BLaER1 treated with 17β-estradiol and CSF1 and Interleukin-3, amounts not matched to agents 10 nM and 100 nM (cell line): ENCODE data around the gene FLCN.
A peak's percentile ranks its signal among the peaks of the same experiment; 100 is the strongest.

Source experiments
- H3K27ac ChIP-seq, 11 experiments: shearing (Covaris generic); formaldehyde crosslinking; 2 replicates each; pipeline ENCODE4 v1.8.1; 2022
- H3K27me3 ChIP-seq, 11 experiments: shearing (Covaris generic); formaldehyde crosslinking; 2 replicates each; pipeline ENCODE4 v1.8.1; 2022
- H3K36me3 ChIP-seq, 11 experiments: shearing (Covaris generic); formaldehyde crosslinking; 2 replicates each; pipeline ENCODE4 v1.8.1; 2022
- H3K4me1 ChIP-seq, 10 experiments: shearing (Covaris generic); formaldehyde crosslinking; 2 replicates each; pipeline ENCODE4 v1.8.1; 2022
- H3K4me2 ChIP-seq, 11 experiments: shearing (Covaris generic); formaldehyde crosslinking; 2 replicates each; pipeline ENCODE4 v1.8.1; 2022
- H3K4me3 ChIP-seq, 10 experiments: shearing (Covaris generic); formaldehyde crosslinking; 2 replicates each; pipeline ENCODE4 v1.8.1; 2022
- H3K9ac ChIP-seq, 11 experiments: shearing (Covaris generic); formaldehyde crosslinking; 2 replicates each; pipeline ENCODE4 v1.8.1; 2022
- H3K9me3 ChIP-seq, 11 experiments: shearing (Covaris generic); formaldehyde crosslinking; replicated peaks in 1 of 11; 2 replicates each; pipeline ENCODE4 v1.8.1; 2022
- H4K20me1 ChIP-seq, 11 experiments: shearing (Covaris generic); formaldehyde crosslinking; 2 replicates each; pipeline ENCODE4 v1.8.1; 2022
- Cebpa-rat ChIP-seq, 11 experiments: shearing (Covaris generic); IDR thresholded peaks; 2 replicates each; pipeline ENCODE4 v1.8.1; 2022

FLCN gene

DNA sequence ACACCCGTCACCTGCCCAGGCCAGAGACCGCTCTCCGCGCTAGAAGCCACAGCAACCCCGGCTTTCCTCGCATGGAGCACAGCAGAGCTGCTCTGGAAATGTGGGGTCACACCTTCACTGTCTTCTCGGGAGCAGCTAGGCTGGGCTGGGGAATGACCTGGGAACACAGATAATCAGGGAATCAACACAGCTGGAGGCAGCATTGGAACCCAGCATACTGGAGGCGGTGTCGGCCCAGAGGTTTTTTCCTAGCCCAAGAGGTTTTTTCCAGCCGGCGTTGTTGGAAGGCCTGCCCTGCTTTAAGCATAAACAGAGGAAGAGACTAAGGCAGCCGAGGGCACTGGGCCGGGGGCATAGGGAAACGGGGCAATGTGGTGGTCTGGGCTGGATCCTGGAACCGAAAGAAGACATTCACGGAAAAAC, 30.0 kb downstream of the FLCN start:
- Histone ChIP-seq H3K27me3 (no peaks in the 10 kb centered on the region), H3K9me3 (0 out of 22 replicates have a peak, but pooled peaks cover 0 to 4% (median 0%) of the 10 kb centered on the region in 11 experiments), H3K27ac (peak overlapping the region in 9 of 11 experiments; percentile 75 to 95 (median 89); a peak in 15 of 22 replicates), H3K36me3 (peaks cover 16 to 45% (median 28%) of the 10 kb centered on the region in 11 experiments), H3K9ac (no peak overlapping the region), H3K4me2 (0 out of 22 replicates have a peak overlapping the region, but pooled peaks of 1 of the 11 experiments have one; percentile 99), H4K20me1 (peaks cover 10 to 41% (median 24%) of the 10 kb centered on the region in 11 experiments; a peak in 17 of 22 replicates), H3K4me3 (no peak overlapping the region), H3K4me1 (peaks cover 30 to 50% (median 49%) of the 10 kb centered on the region in 10 experiments)
- no peak for TF ChIP-seq Cebpa-rat (IDR thresholded peaks at IDR 0.05)

DNA sequence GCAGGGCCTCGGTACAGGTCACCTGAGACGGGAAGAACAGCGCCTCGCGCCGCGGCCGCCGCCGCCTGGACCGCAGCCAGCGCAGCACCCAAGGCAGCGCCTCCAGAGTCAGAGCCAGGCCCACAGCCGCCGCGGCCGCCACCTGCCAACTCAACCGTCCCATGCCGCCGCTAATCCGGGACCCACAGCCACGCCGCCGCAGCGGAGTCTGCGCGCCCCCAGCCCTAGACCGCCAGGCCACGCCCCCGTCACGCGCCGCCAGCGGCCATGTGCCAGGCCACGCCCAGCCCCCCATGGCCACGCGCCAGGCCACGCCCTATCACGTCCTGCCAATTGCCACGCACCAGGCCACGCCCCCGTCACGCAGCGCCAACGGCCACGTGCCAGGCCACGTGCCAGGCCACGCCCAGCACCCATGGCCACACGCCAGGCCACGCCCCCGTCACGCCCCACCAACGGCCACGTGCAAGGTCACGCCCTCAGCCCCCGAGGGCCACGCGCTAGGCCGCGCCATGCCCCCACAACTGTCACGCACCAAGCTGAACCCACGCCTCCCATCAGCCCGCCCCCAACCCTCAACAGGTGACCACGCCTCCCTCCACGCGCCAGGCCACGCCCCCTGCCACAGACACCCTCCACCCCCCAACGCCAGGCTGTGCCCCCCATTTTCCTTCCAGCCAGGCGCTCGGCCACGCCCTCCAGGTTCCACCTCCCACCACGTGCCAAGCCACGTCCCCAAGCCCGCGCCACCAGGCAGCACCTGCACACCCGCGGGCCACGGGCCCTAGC, 30.6 kb downstream of the FLCN start, which contains the start of gene PLD6:
PLD6 (minus strand) TSS at position 210 of the 789 bp plus-strand sequence; CDS start at position 163, 47 bp downstream.
- H3K36me3 ChIP-seq, result peaks cover 22 to 45% (median 29%) of the 10 kb centered on the region in 11 experiments
- H3K27me3 ChIP-seq, result no peaks in the 10 kb centered on the region
- H3K9ac ChIP-seq, result peak within 1 kb of the TSS; percentile 71 to 94 (median 83)
- H3K4me2 ChIP-seq, result peak within 1 kb of the TSS; percentile 88 to 100 (median 99)
- H4K20me1 ChIP-seq, result peaks cover 11 to 40% (median 28%) of the 10 kb centered on the region in 11 experiments; a peak in 17 of 22 replicates
- TF ChIP-seq Cebpa-rat (IDR thresholded peaks at IDR 0.05), result no peak
- H3K4me3 ChIP-seq, result peak within 1 kb of the TSS; percentile 63 to 80 (median 72)
- H3K9me3 ChIP-seq, result 0 out of 22 replicates have a peak, but pooled peaks cover 0 to 4% (median 0%) of the 10 kb centered on the region in 11 experiments
- peak within 1 kb of the TSS; percentile 47 to 95 (median 86); a peak in 21 of 22 replicates for H3K27ac ChIP-seq
- H3K4me1 ChIP-seq, result peaks cover 30 to 51% (median 49%) of the 10 kb centered on the region in 10 experiments

DNA sequence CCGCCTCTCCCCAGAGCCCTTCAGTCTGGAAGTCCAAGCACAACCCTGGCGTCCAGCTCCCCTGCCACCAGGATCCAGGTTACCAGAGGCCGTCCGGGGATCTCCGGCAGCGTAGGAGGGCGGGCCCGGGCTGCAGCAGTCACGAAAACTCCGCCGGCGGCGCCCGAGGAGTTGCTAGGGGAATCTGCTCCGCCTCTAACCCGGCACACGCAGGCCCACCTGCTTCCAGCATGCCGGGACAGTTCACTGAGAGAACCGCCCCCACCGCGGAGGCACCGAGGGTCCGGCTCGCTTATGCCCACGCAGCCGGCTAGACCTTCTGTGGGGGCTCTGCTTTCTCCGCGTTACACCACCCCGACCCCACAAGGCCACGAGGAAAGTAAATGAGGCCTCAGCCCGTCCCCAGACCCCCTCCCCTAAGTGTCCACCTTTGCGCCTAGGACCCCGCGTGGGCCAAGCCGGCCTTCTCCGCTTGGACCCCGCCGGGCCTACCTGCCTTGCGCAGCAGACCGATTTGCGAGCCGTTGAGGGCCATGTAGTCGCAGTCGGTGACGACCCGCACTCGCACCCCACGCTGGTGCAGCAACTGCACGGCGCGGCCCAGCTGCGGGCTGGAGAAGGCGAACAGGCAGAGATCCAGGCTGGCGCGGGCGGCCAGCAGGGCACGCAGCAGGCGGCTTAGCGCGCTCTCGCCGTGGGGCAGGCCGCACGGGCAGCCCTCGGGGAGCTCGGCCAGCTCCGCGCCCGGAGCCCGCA, 31.4 kb downstream of the FLCN start:
- Histone ChIP-seq H4K20me1 (peaks cover 11 to 48% (median 30%) of the 10 kb centered on the region in 11 experiments; a peak in 16 of 22 replicates), H3K27ac (peak overlapping the region; percentile 47 to 95 (median 86); a peak in 21 of 22 replicates)
- TF ChIP-seq Cebpa-rat (IDR thresholded peaks at IDR 0.05), result no peak

DNA sequence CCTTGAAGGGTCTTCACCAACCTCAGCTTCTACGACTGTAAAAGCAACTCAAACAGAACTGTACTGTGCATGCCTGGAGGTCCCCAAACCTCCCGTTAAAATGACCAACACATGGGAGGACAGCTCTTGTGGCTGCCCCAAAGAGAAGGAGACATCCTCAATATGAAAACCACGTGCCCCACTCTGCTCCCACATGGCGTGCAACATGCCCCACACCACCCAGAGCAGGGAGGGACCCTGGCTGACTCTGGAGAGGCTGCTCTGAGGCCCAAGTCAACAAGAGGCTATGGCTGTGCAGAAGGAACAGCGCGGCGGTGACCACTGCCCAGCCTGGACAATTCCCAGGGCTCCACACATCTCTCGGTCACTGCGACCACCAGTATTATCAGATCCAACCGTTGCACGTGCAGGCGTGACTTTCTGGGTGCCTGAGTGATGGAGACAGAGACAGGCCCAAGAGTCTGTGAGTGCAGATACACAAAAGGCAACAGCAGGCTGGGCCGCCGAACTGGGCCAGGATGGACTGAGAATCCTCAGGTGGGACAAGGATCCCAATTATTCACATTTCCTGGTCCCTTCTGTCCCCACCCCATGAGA, 32.2 kb downstream of the FLCN start:
- Histone ChIP-seq H3K36me3 (peaks cover 21 to 44% (median 28%) of the 10 kb centered on the region in 11 experiments), H3K27me3 (peaks cover 0 to 3% (median 0%) of the 10 kb centered on the region in 11 experiments; a peak in 1 of 22 replicates), H3K27ac (peak overlapping the region in 10 of 11 experiments; percentile 75 to 95 (median 88); a peak in 18 of 22 replicates), H3K4me2 (peak overlapping the region; percentile 88 to 100 (median 99)), H3K9me3 (0 out of 22 replicates have a peak, but pooled peaks cover 0 to 4% (median 0%) of the 10 kb centered on the region in 11 experiments), H3K9ac (peak overlapping the region; percentile 71 to 94 (median 83); a peak in 21 of 22 replicates), H3K4me1 (peaks cover 42 to 67% (median 63%) of the 10 kb centered on the region in 10 experiments), H3K4me3 (peak overlapping the region; percentile 63 to 80 (median 72)), H4K20me1 (peaks cover 11 to 56% (median 30%) of the 10 kb centered on the region in 11 experiments; a peak in 16 of 22 replicates)
- no peak for TF ChIP-seq Cebpa-rat (IDR thresholded peaks at IDR 0.05)

More for the DNA sequence above, 31.4 kb downstream of the FLCN start:
- peak overlapping the region; percentile 88 to 100 (median 99) for H3K4me2 ChIP-seq
- H3K36me3 ChIP-seq, result peaks cover 22 to 45% (median 29%) of the 10 kb centered on the region in 11 experiments
- 0 out of 22 replicates have a peak, but pooled peaks cover 0 to 4% (median 0%) of the 10 kb centered on the region in 11 experiments for H3K9me3 ChIP-seq
- H3K9ac ChIP-seq, result peak overlapping the region; percentile 71 to 94 (median 83)
- H3K4me3 ChIP-seq, result peak overlapping the region; percentile 63 to 80 (median 72)
- no peaks in the 10 kb centered on the region for H3K27me3 ChIP-seq
- peaks cover 34 to 59% (median 55%) of the 10 kb centered on the region in 10 experiments for H3K4me1 ChIP-seq

DNA sequence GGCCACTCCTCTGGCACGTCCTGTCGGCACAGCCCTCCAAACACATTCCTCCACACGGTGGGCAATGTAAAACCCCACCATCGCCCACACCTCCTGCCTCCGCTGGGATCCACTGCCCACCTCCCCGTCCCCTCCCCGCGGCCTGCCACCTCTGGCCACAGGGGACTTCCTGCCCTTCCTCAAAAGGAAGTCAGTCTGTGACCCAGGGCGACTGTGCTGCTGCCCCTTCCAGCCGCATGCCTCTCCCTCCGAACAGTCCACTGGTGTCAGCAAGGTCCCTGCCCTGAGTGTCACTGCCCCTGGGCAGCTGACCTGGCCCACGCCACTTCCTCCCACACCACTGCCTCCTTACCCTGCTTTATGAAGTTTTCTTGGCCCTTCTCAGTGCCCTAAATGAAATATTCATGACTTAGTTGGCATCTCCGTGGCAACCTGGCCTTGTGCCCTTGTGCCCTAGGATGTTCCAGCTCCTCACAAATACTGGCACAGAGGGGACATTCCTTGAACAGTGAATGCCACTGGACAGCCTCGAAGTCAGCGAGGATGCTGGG, 32.9 kb downstream of the FLCN start:
- peak overlapping the region in 9 of 11 experiments; percentile 21 to 95 (median 89); a peak in 16 of 22 replicates for H3K27ac ChIP-seq
- peak overlapping the region; percentile 63 to 80 (median 72) for H3K4me3 ChIP-seq
- H3K9ac ChIP-seq, result peak overlapping the region; percentile 71 to 94 (median 83); a peak in 19 of 22 replicates
- H3K36me3 ChIP-seq, result peaks cover 21 to 44% (median 28%) of the 10 kb centered on the region in 11 experiments
- peak overlapping the region; percentile 88 to 100 (median 99) for H3K4me2 ChIP-seq
- 0 out of 22 replicates have a peak, but pooled peaks cover 0 to 4% (median 0%) of the 10 kb centered on the region in 11 experiments for H3K9me3 ChIP-seq
- H3K27me3 ChIP-seq, result peaks cover 0 to 3% (median 0%) of the 10 kb centered on the region in 11 experiments; a peak in 1 of 22 replicates
- peaks cover 11 to 62% (median 30%) of the 10 kb centered on the region in 11 experiments; a peak in 16 of 22 replicates for H4K20me1 ChIP-seq
- TF ChIP-seq Cebpa-rat (IDR thresholded peaks at IDR 0.05), result no peak
- peaks cover 47 to 73% (median 69%) of the 10 kb centered on the region in 10 experiments for H3K4me1 ChIP-seq

DNA sequence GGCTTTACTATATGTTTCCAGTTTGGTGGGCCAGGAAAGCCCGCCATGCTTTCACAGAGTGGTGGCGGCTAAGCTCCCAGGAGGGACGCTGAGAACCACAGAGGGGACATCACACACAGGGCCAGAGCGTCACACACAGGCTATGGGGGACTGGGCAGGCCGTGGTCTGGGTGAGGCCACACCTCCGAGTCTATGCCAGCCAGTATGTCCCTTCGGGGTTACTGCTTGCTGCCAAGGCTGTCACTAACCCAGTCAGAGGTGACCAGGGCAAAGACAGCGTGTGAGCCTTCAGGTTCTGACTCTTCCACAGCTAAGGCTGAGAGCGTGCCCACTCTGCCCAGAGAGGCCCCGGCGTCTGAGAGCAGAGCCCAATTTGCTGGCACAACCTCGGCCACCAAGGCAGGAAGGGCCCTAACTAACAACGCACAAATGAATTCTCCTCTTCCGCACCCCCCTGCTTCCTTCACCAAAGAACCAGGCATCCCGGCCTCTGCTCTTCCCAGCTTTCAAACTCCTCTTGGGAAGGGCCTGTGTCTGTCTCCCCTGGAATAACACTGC, 33.7 kb downstream of the FLCN start:
- H3K9ac ChIP-seq, result peak overlapping the region in 10 of 11 experiments; percentile 10 to 94 (median 84); a peak in 16 of 22 replicates
- H3K36me3 ChIP-seq, result peaks cover 21 to 48% (median 29%) of the 10 kb centered on the region in 11 experiments
- peaks cover 11 to 63% (median 30%) of the 10 kb centered on the region in 11 experiments; a peak in 16 of 22 replicates for H4K20me1 ChIP-seq
- peak overlapping the region; percentile 88 to 100 (median 99) for H3K4me2 ChIP-seq
- no peak for TF ChIP-seq Cebpa-rat (IDR thresholded peaks at IDR 0.05)
- H3K4me3 ChIP-seq, result peak overlapping the region in 7 of 10 experiments; percentile 67 to 80 (median 76); a peak in 8 of 20 replicates
- peak overlapping the region in 7 of 11 experiments; percentile 86 to 95 (median 91); a peak in 11 of 22 replicates for H3K27ac ChIP-seq
- H3K4me1 ChIP-seq, result peaks cover 47 to 81% (median 77%) of the 10 kb centered on the region in 10 experiments
- peaks cover 0 to 3% (median 0%) of the 10 kb centered on the region in 11 experiments; a peak in 1 of 22 replicates for H3K27me3 ChIP-seq
- H3K9me3 ChIP-seq, result 0 out of 22 replicates have a peak, but pooled peaks cover 0 to 4% (median 0%) of the 10 kb centered on the region in 11 experiments

GRCh38 chr17:17201907-17202306, 35.1 kb downstream of the FLCN start:
- peaks cover 21 to 57% (median 29%) of the 10 kb centered on the region in 11 experiments for H3K36me3 ChIP-seq
- no peak for TF ChIP-seq Cebpa-rat (IDR thresholded peaks at IDR 0.05)
- peak overlapping the region in 4 of 11 experiments; percentile 10 to 70 (median 22); a peak in 4 of 22 replicates for H3K9ac ChIP-seq
- H3K27ac ChIP-seq, result peak overlapping the region in 2 of 11 experiments; percentile 2 to 24; a peak in 1 of 22 replicates
- peak overlapping the region in 8 of 11 experiments; percentile 22 to 99 (median 98); a peak in 15 of 22 replicates for H3K4me2 ChIP-seq
- H3K9me3 ChIP-seq, result 0 out of 22 replicates have a peak, but pooled peaks cover 0 to 4% (median 0%) of the 10 kb centered on the region in 11 experiments
- peaks cover 0 to 3% (median 0%) of the 10 kb centered on the region in 11 experiments; a peak in 1 of 22 replicates for H3K27me3 ChIP-seq
- peaks cover 47 to 88% (median 83%) of the 10 kb centered on the region in 10 experiments for H3K4me1 ChIP-seq
- no peak overlapping the region for H3K4me3 ChIP-seq
- H4K20me1 ChIP-seq, result peaks cover 11 to 64% (median 30%) of the 10 kb centered on the region in 11 experiments; a peak in 16 of 22 replicates
